HL-60/S4 treated with retinoic acid at 250 ng/mL for 4 days and 3 days (cell line): ENCODE data around the gene TTLL1.
"Not testable (repeated sequence)": the region's sequence is repeated elsewhere in the genome, so short reads cannot be mapped to it uniquely, and the experiment has no call there.

Experiments
- in situ Hi-C: fragments of 300-500 bp; cut with MboI; formaldehyde crosslinking; loops from 2 replicates; pipeline ENCODE4 v1.7.0; 2022; ENCODE audit warnings: low sequenced_read_pairs

TTLL1 gene

DNA sequence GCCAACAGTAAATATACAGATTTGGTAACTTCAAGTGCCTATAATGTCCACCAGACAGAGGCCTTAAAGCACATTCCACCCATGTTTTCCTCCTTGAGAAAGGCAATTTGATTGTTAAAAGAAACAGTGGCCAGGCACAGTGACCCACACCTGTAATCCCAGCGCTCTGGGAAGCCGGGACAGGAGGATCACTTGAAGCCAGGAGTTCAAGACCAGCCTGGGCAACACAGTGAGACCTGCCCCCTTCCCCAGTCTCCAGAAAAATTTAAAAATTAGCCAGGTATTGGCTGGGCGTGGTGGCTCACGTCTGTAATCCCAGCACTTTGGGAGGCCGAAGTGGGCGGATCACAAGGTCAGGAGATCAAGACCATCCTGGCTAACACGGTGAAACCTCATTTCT, 93.5 kb downstream of the TTLL1 start:
- in situ Hi-C loops = not testable (repeated sequence)

- in situ Hi-C loops = no loop called here
These were observed 94.2 kb downstream of the TTLL1 start for GRCh38 chr22:42994917-42995562.

DNA sequence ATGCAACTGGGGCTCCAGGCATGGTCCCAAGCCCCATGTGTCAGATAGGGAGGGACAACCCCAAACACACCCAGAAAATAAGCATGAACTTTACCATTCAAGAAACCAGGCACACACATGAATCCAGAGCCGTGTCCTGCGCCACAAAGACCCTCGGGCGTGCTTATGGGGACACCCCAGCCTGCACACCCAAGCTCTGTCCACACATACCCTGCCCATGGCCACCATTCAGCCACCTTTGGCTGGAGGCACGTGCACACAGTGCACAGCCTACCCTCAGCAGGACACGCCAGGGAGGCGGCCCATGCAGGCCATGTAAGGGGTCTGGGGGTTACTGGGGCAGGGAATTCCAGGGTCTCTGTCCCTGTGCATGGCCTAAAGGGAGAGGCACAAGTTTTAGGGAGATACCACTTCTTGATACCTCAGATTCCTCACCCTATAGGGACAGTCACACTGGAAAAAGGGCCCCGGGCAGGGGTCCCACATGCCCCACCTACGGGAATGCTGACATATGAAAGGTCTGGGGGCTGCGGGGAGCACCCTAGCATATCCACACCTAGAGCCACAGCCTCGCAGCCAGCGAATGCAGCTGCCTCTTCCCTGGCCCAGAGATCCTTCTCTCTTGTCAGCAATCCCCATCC, 94.8 kb downstream of the TTLL1 start:
- in situ Hi-C loops = no loop called here

DNA sequence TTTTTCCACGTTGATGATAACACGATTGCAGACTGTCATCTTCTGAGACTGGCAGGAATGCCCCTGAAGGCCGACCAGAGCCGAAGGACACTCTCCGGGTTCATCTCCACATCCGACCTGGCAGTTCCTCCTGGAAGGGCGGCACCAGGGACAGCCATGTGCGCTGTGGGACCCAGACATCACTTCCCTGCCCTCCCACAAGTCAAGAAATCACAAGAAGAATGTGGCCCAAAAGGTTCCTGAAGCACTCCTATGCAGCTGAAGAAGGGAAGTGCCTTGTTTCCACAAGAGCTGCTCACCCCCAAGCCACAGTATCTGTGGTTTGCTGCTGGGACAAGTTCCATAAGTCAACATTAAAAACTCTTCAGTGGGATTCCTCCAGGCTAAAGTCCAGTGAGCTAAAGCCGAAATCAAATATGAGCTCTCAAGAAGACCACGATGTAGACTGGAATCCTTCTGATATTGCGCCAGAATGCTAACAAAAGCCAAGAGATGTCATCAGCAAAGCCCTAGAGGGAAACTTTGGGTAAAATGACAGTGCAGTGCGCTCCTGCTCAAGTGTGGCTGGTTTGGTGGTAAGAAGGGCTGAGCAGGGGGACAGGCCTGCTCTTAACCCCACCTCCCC, 95.4 kb downstream of the TTLL1 start:
- in situ Hi-C loops = no loop called here

DNA sequence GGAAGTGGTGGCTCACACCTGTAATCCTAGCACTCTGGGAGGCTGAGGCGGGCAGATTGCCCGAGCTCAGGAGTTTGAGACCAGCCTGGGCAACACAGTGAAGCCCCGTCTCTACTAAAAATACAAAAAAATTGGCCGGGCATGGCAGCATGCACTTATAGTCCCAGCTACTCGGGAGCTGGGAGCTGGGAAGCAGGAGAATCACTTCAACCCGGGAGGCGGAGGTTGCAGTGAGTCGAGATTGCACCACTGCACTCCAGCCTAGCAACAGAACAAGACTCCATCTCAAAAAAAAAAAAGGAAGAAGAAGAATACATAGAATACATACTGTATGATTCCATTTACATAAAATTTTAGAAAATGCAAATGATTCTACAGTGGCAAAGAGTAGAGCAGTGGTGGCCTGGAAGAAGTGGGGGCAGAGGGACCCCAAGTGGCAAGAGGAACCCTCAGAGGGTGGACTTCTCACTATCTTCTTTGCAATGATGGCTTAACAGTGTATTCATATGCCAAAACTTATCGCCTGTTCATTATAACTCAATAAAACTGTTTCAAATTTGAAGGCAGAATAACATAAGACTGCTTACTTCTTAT, 96.2 kb downstream of the TTLL1 start:
- in situ Hi-C loops = no loop called here

- in situ Hi-C loops = no loop called here
These were observed 97.1 kb downstream of the TTLL1 start for GRCh38 chr22:42992092-42992491.

DNA sequence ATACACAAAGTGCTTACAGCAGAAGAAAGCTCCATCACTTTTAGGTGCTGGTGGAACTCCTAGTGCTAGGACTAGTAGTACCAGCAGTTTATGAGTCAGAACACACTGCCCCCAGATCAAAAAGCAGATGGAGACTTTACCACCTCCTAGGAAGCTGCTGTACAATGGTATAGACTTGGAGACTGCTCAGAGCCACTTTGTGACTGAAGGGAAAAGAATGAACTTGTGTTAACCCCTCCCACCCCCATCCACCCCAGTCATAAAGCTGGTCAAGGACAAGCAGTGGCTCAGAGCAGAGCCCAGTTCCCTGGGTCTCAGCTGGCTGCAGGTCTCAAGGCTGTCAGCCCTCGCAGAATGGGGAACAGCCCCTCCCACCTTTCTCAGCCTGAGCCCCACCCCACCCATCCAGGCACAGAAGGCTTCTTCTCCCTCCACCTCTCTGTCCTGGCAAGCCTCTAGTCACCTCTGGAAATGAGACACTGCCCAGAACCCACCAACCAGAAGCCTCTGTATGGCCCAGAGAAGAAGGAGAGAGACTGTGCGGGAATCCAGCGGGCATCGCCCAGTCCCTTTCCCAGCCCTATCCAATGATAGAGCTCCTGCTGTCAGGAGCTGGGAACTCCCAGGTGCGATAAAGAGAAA, 98.1 kb downstream of the TTLL1 start:
- in situ Hi-C loops = no loop called here

DNA sequence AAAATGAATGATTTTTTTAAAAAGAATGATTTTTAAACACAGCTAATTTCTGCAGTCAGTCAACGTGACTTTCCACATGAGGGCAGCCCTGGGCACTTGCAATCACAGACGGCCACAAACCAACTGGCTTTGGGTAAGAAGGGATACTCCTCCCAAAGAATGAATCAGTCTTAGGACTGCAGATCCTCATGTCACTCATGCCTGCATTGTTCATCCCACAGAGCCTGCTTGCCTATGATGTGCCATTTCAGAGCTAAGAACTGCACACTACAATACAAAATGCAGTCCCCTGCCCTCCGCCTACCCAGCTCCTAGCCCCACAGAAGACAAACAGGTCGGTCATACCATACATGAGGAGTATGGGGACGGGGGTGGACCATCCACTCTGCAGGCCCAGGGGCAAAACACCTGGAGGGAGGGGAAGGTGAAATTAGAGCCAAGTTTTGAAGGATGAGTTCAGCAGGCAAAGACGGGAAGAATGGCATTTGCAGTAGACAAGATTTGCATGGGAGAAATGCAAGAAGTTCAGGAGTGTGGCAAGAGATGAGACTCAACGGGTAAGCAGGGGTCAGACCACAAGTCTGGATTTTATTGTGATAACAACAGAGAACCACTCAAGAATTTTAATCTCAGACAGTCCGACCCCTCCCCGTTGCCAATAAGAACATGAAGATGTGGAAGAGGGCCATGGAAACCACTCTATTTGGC, 98.9 kb downstream of the TTLL1 start:
- in situ Hi-C loops = no loop called here
